Caco-2 (cell line): Measurements from ENCODE around the gene PRKAA1. TPM values are rescaled to one million over a fixed set of nuclear protein-coding genes. Genes with fewer than 3 reads are reported as not detected.

Experiments
- BruUV-seq: library from RNA; stranded (reverse); fragments of 400-500 nt; replicated peaks from 2 replicates; lab custom pipeline; 2021; lab: Mats Ljungman, UMichigan
- CTCF ChIA-PET: fragments of 300-600 bp; sonication (Branson Sonifier 250); formaldehyde crosslinking; loops from one replicate; lab custom pipeline; 2022; ENCODE audit warnings: antibody characterized with exemption; lab: Charles Lee
- POLR2A ChIA-PET: fragments of 300-600 bp; sonication (Branson Sonifier 250); formaldehyde crosslinking; loops from one replicate; lab custom pipeline; 2022; ENCODE audit warnings: antibody characterized with exemption; lab: Charles Lee
- DNase-seq, 2 experiments: peaks; one replicate each; pipeline versions ENCODE4 v3.0.0 to v3.0.0-alpha.2; 2020 to 2022
- H3K27me3 ChIP-seq: replicated peaks from 2 replicates; pipeline ENCODE4 v1.6.0; 2011; ENCODE audit warnings: low read length; ENCODE audit not compliant: control insufficient read depth, insufficient read depth
- H3K36me3 ChIP-seq: 2 replicates; pipeline ENCODE4 v1.5.1; 2011; ENCODE audit warnings: low read length; ENCODE audit not compliant: control insufficient read depth, insufficient read depth
- H3K4me1 ChIP-seq: fragments of 250-450 bp; sonication (Bioruptor Pico); 2 replicates; pipeline ENCODE4 v1.5.1; 2020; ENCODE audit warnings: mild to moderate bottlenecking
- H3K4me3 ChIP-seq: 2 replicates; pipeline ENCODE4 v1.5.1; 2011; ENCODE audit warnings: low read depth, mild to moderate bottlenecking, control low read depth, low read length
- H3K9me3 ChIP-seq: fragments of 250-450 bp; sonication (Bioruptor Pico); 2 replicates; pipeline ENCODE4 v1.5.1; 2020; ENCODE audit warnings: mild to moderate bottlenecking, moderate library complexity
- H3K27ac Mint-ChIP-seq: one replicate; pipeline ENCODE4 v1.8.0; 2022; ENCODE audit warnings: mixed read lengths; ENCODE audit not compliant: unreplicated experiment
- H3K27me3 Mint-ChIP-seq: one replicate; pipeline ENCODE4 v1.8.0; 2022; ENCODE audit warnings: mixed read lengths; ENCODE audit not compliant: insufficient read depth, unreplicated experiment
- H3K36me3 Mint-ChIP-seq: one replicate; pipeline ENCODE4 v1.8.0; 2022; ENCODE audit warnings: mild to moderate bottlenecking, mixed read lengths; ENCODE audit not compliant: insufficient read depth, unreplicated experiment
- H3K4me1 Mint-ChIP-seq: one replicate; pipeline ENCODE4 v1.8.0; 2022; ENCODE audit warnings: low read depth, mixed read lengths; ENCODE audit not compliant: unreplicated experiment
- H3K4me3 Mint-ChIP-seq: one replicate; pipeline ENCODE4 v1.8.0; 2022; ENCODE audit warnings: mild to moderate bottlenecking, moderate library complexity, mixed read lengths; ENCODE audit not compliant: unreplicated experiment
- H3K9me3 Mint-ChIP-seq: one replicate; pipeline ENCODE4 v1.8.0; 2022; ENCODE audit warnings: mixed read lengths; ENCODE audit not compliant: unreplicated experiment
- CTCF ChIP-seq, 2 experiments: fragments of 200-600 bp in 1 of 2; IDR thresholded peaks; 1 replicate in 1 of 2; 2 replicates in 1 of 2; pipeline versions ENCODE4 v1.5.1 to v1.8.0; 2011 to 2022; ENCODE audit warnings: antibody characterized with exemption in 1 of 2, control low read depth in 1 of 2, inconsistent platforms in 1 of 2, low read depth in 1 of 2, low read length in 1 of 2, mild to moderate bottlenecking in 1 of 2, moderate library complexity in 1 of 2; ENCODE audit not compliant: insufficient read depth in 1 of 2, severe bottlenecking in 1 of 2, unreplicated experiment in 1 of 2
- intact Hi-C: fragments of 100-400 bp; cut with micrococcal nuclease; formaldehyde crosslinking; loops from one replicate; pipeline ENCODE4 v1.10.0; 2022; ENCODE audit not compliant: unreplicated experiment
- total RNA-seq: library from RNA; stranded (reverse); gene quantifications from 2 replicates; pipeline ENCODE4 v1.2.3, GENCODE V29; 2022

PRKAA1 gene
- total RNA-seq, 1 experiment from 2014 or later = 64.6 TPM

DNA sequence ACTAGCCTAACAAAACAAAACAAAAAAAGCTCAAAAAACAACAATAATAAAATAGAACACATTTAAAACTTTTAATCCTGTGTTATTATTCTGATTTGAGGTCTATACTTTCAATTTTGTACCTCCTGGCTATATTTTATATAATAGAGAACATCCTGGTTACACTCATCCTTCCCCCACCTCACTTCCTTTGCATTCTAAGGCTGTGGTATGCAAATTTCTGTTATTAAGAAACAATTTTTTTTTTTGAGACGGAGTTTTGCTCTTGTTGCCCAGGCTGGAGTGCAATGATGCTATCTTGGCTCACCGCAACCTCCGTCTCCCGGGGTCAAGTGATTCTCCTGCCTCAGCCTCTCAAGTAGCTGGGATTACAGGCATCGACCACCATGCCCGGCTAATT, 39.9 kb upstream of the PRKAA1 start:
- no peaks in the 10 kb centered on the region for H3K9me3 ChIP-seq
- no peaks in the 10 kb centered on the region for H3K27me3 ChIP-seq
- H3K4me3 ChIP-seq = no peak overlapping the region
- Mint-ChIP-seq H3K27me3 (peaks cover 2% of the 10 kb centered on the region), H3K9me3 (no peaks in the 10 kb centered on the region), H3K36me3 (peaks cover 26% of the 10 kb centered on the region), H3K4me1 (peaks cover 7% of the 10 kb centered on the region), H3K27ac (no peak overlapping the region), H3K4me3 (no peak overlapping the region)
- TF ChIP-seq CTCF (IDR thresholded peaks at IDR 0.05; ENCODE audit: insufficient read depth in 1 of 2, low read depth in 1 of 2, low read length in 1 of 2, severe bottlenecking in 1 of 2, unreplicated experiment in 1 of 2) = no peak
- peaks cover 2% of the 10 kb centered on the region for H3K36me3 ChIP-seq
- DNase-seq = no peak
- POLR2A ChIA-PET = no interaction called here
- H3K4me1 ChIP-seq = peaks cover 9% of the 10 kb centered on the region
- CTCF ChIA-PET = no interaction called here
- intact Hi-C loops = no loop called here
- no TSS peak for BruUV-seq

GRCh38 chr5:40834849-40835787, 36.9 kb upstream of the PRKAA1 start, which contains the start of gene RPL37:
TSS of gene RPL37 (minus strand) at chr5:40835222. CDS start at chr5:40835185, 37 bp downstream.
- peaks cover 18% of the 10 kb centered on the region for H3K4me1 ChIP-seq
- peak within 1 kb of the TSS; percentile 98 for H3K27ac Mint-ChIP-seq
- H3K9me3 Mint-ChIP-seq = no peaks in the 10 kb centered on the region
- no peaks in the 10 kb centered on the region for H3K27me3 Mint-ChIP-seq
- no peaks in the 10 kb centered on the region for H3K9me3 ChIP-seq
- BruUV-seq = TSS peak; percentile 98
- peaks cover 8% of the 10 kb centered on the region for H3K4me1 Mint-ChIP-seq
- ChIA-PET CTCF (no interaction called here), POLR2A (interaction anchor here (0.6 to 1.5 kb wide), 3 partner anchors 37 to 806 kb away, joined by 3 to 6 read pairs (median 3); partner anchors contain the start of gene PRKAA1)
- peak; percentile 95 to 97 for DNase-seq
- no peaks in the 10 kb centered on the region for H3K27me3 ChIP-seq
- H3K4me3 Mint-ChIP-seq = peak within 1 kb of the TSS; percentile 99
- intact Hi-C loops = loop anchor here (1.0 kb wide), 2 partner anchors 44 to 80 kb away; partner anchors contain the start of gene TTC33
- no peak for TF ChIP-seq CTCF (IDR thresholded peaks at IDR 0.05; ENCODE audit: insufficient read depth in 1 of 2, low read depth in 1 of 2, low read length in 1 of 2, severe bottlenecking in 1 of 2, unreplicated experiment in 1 of 2)
- H3K4me3 ChIP-seq = peak within 1 kb of the TSS; percentile 64
- H3K36me3 Mint-ChIP-seq = peaks cover 56% of the 10 kb centered on the region
- H3K36me3 ChIP-seq = peaks cover 9% of the 10 kb centered on the region

- TF ChIP-seq CTCF (IDR thresholded peaks at IDR 0.05; ENCODE audit: insufficient read depth in 1 of 2, low read depth in 1 of 2, low read length in 1 of 2, severe bottlenecking in 1 of 2, unreplicated experiment in 1 of 2) = no peak
- no peak for DNase-seq
- intact Hi-C loops = no loop called here
These were observed 36.2 kb upstream of the PRKAA1 start for GRCh38 chr5:40834391-40834848.

More at GRCh38 chr5:40834391-40834848, 36.2 kb upstream of the PRKAA1 start:
- Mint-ChIP-seq H3K4me1 (peaks cover 11% of the 10 kb centered on the region), H3K27ac (peak overlapping the region; percentile 98), H3K4me3 (peak overlapping the region; percentile 99), H3K9me3 (no peaks in the 10 kb centered on the region), H3K27me3 (no peaks in the 10 kb centered on the region), H3K36me3 (peaks cover 63% of the 10 kb centered on the region)
- BruUV-seq = TSS peak; percentile 50
- Histone ChIP-seq H3K36me3 (peaks cover 11% of the 10 kb centered on the region), H3K27me3 (no peaks in the 10 kb centered on the region), H3K4me1 (peaks cover 18% of the 10 kb centered on the region), H3K4me3 (peak overlapping the region; percentile 64), H3K9me3 (no peaks in the 10 kb centered on the region)
- ChIA-PET POLR2A (interaction anchor here (1.5 kb wide), 1 partner anchor 36 kb away, joined by 6 read pairs; the partner anchor contains the start of gene PRKAA1), CTCF (no interaction called here)
